Measurements from ENCODE around the gene FAAP100.

- no peak for TF ChIP-seq POLR2A (IDR thresholded peaks at IDR 0.05)
- no peak for TF ChIP-seq CTCF (IDR thresholded peaks at IDR 0.05)
Observed at GRCh38 chr17:81515530-81516041, 36.6 kb downstream of the FAAP100 start.

All from uterus (tissue), 2 donors.